Liver (tissue), 9 donors: ENCODE data around the gene NSL1. TPM values are rescaled to one million over a fixed set of nuclear protein-coding genes. Genes with fewer than 3 reads are reported as not detected.

Experiments used
- DNase-seq: peaks from one replicate; pipeline ENCODE4 v3.0.0-alpha.2; 2017; ENCODE audit warnings: low spot score
- H3K27ac ChIP-seq, 2 donors: one replicate each; pipeline ENCODE4 v1.7.0; 2013; ENCODE audit warnings: inconsistent platforms in 2 of 2, low read length in 2 of 2, control low read depth in 1 of 2, low read depth in 1 of 2, mild to moderate bottlenecking in 1 of 2
- H3K27me3 ChIP-seq, 4 donors: one replicate each; pipeline versions ENCODE4 v1.6.1 to v1.7.0; 2013; ENCODE audit warnings: low read length in 3 of 4, inconsistent platforms in 1 of 4, mild to moderate bottlenecking in 1 of 4, moderate library complexity in 1 of 4; ENCODE audit not compliant: control insufficient read depth in 4 of 4, insufficient read depth in 4 of 4
- H3K36me3 ChIP-seq, 4 donors: one replicate each; pipeline versions ENCODE4 v1.6.1 to v1.7.0; 2013; ENCODE audit warnings: low read length in 3 of 4, mild to moderate bottlenecking in 3 of 4, low read depth in 1 of 4, moderate library complexity in 1 of 4; ENCODE audit not compliant: control insufficient read depth in 4 of 4, insufficient read depth in 3 of 4
- H3K4me1 ChIP-seq, 4 donors: one replicate each; pipeline versions ENCODE4 v1.6.1 to v1.7.0; 2013; ENCODE audit warnings: low read length in 3 of 4, mild to moderate bottlenecking in 3 of 4, moderate library complexity in 1 of 4; ENCODE audit not compliant: control insufficient read depth in 4 of 4, insufficient read depth in 4 of 4
- H3K4me3 ChIP-seq, 3 donors: one replicate each; pipeline versions ENCODE4 v1.6.1 to v1.7.0; 2013; ENCODE audit warnings: low read length in 3 of 3, control low read depth in 1 of 3, low read depth in 1 of 3, mild to moderate bottlenecking in 1 of 3
- H3K9ac ChIP-seq, 2 donors: one replicate each; pipeline ENCODE4 v1.7.0; 2013; ENCODE audit warnings: low read length in 2 of 2, mild to moderate bottlenecking in 2 of 2, moderate library complexity in 2 of 2, control low read depth in 1 of 2, low read depth in 1 of 2
- H3K9me3 ChIP-seq, 4 donors: one replicate each; pipeline versions ENCODE4 v1.6.1 to v1.7.0; 2013; ENCODE audit warnings: low read length in 3 of 4; ENCODE audit not compliant: control insufficient read depth in 4 of 4
- EGR1 ChIP-seq, 2 donors: IDR thresholded peaks; 2 replicates each; pipeline ENCODE4 v1.6.1; 2016 to 2018; ENCODE audit warnings: antibody characterized with exemption in 2 of 2, low read depth in 2 of 2
- FOXA1 ChIP-seq: IDR thresholded peaks from 2 replicates; pipeline ENCODE4 v1.6.1; 2016; ENCODE audit warnings: antibody characterized with exemption
- FOXA2 ChIP-seq: IDR thresholded peaks from 2 replicates; pipeline ENCODE4 v1.6.1; 2016; ENCODE audit warnings: antibody characterized with exemption
- GABPA ChIP-seq, 2 donors: IDR thresholded peaks in 1 of 2; conservative IDR thresholded peaks in 1 of 2; 2 replicates each; pipeline ENCODE4 v1.6.1; 2016; ENCODE audit warnings: antibody characterized with exemption in 2 of 2, mild to moderate bottlenecking in 1 of 2, moderate library complexity in 1 of 2
- HNF4A ChIP-seq, 2 donors: conservative IDR thresholded peaks; 2 replicates each; pipeline ENCODE4 v1.6.1; 2016; ENCODE audit warnings: antibody characterized with exemption in 2 of 2, mild to moderate bottlenecking in 2 of 2
- HNF4G ChIP-seq: IDR thresholded peaks from 2 replicates; pipeline ENCODE4 v1.6.1; 2016; ENCODE audit warnings: antibody characterized with exemption
- JUND ChIP-seq, 2 donors: IDR thresholded peaks; 2 replicates each; pipeline ENCODE4 v1.6.1; 2016; ENCODE audit warnings: antibody characterized with exemption in 2 of 2
- NR2F2 ChIP-seq: IDR thresholded peaks from 2 replicates; pipeline ENCODE4 v1.6.1; 2016; ENCODE audit warnings: antibody characterized with exemption
- RAD21 ChIP-seq, 2 donors: IDR thresholded peaks; 2 replicates each; pipeline ENCODE4 v1.6.1; 2016; ENCODE audit warnings: antibody characterized with exemption in 2 of 2, mild to moderate bottlenecking in 2 of 2
- REST ChIP-seq: IDR thresholded peaks from 2 replicates; pipeline ENCODE4 v1.6.1; 2016; ENCODE audit warnings: antibody characterized with exemption, mild to moderate bottlenecking
- RXRA ChIP-seq, 2 donors: IDR thresholded peaks; 2 replicates each; pipeline ENCODE4 v1.6.1; 2017 to 2018; ENCODE audit warnings: antibody characterized with exemption in 2 of 2, mild to moderate bottlenecking in 1 of 2
- SP1 ChIP-seq: IDR thresholded peaks from 2 replicates; pipeline ENCODE4 v1.6.1; 2018; ENCODE audit warnings: antibody characterized with exemption, mild to moderate bottlenecking
- TAF1 ChIP-seq: conservative IDR thresholded peaks from 2 replicates; pipeline ENCODE4 v1.6.1; 2016; ENCODE audit warnings: antibody characterized with exemption, mild to moderate bottlenecking
- YY1 ChIP-seq: IDR thresholded peaks from 2 replicates; pipeline ENCODE4 v1.6.1; 2016; ENCODE audit warnings: antibody characterized with exemption, mild to moderate bottlenecking
- WGBS: extraction: QIAGEN DNeasy Blood & Tissue Kit; methylation state at CpG from one replicate; pipeline ENCODE4 v1.1.7; 2013; 5-methylcytosine and 5-hydroxymethylcytosine counted together
- polyA plus RNA-seq, 2 donors: library from polyadenylated mRNA; stranded (reverse) in 1 of 2; unstranded in 1 of 2; fragments of 200-250 nt in 1 of 2; fragments of >200 nt in 1 of 2; fragmentation: Nextera tagmentation in 1 of 2; extraction: Ambion mirVana in 1 of 2; gene quantifications; one replicate each; pipeline versions ENCODE4 v1.2.1 to v1.2.3, GENCODE V29; 2013 to 2015
- total RNA-seq, 2 donors: library from RNA; depleted of rRNA; stranded (reverse); fragments of >200 nt; gene quantifications; one replicate each; pipeline ENCODE4 v1.2.3, GENCODE V29; 2014
- TF ChIP-seq, protein P1 (sequence below): IDR thresholded peaks from 2 replicates; pipeline ENCODE4 v1.6.1; 2016; ENCODE audit warnings: antibody characterized with exemption
- TF ChIP-seq, protein P2 (sequence below): IDR thresholded peaks from 2 replicates; pipeline ENCODE4 v1.6.1; 2016; ENCODE audit warnings: antibody characterized with exemption
- TF ChIP-seq, protein P3 (sequence below): fragments of 150-350 bp; IDR thresholded peaks from 2 replicates; pipeline ENCODE4 v1.5.1; 2017; ENCODE audit warnings: improper control_type of control experiment, low read depth, low read length; ENCODE audit not compliant: missing input control
- TF ChIP-seq, protein P4 (sequence below): IDR thresholded peaks from 2 replicates; pipeline ENCODE4 v1.6.1; 2016; ENCODE audit warnings: antibody characterized with exemption
- donor health status: healthy.
- donor health status: healthy.
- donor health status: healthy.
- donor health status: healthy.
- donor health status: healthy.

The NSL1 gene
- total and polyA plus RNA-seq, 4 donors: 17.2 to 31.3 (median 18.7) TPM

DNA sequence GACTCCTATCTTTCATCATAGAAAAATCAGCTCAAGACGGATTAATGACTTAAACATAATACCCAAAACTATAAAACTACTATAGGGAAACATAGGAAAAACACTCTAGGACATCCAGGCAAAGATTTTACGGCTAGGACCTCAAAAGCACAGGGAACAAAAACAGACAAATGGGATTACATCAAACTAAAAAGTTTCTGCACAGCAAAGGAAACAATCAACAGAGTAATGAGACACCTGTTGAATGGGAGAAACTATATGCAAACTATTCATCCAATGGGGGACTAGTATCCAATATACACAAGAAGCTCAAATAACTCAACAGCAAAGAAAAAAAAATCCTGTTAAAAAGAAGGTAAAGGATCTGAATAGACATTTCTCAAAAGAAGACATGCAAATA is 18.6 kb downstream of the NSL1 start:
- no peak overlapping the region for H3K9ac ChIP-seq
- no peak overlapping the region for H3K4me3 ChIP-seq
- WGBS: 97% methylated on average over 2 of the region's 2 CpGs
- H3K4me1 ChIP-seq: no peaks in the 10 kb centered on the region
- H3K9me3 ChIP-seq: peaks cover 0 to 9% (median 6%) of the 10 kb centered on the region in 4 donors
- no peaks in the 10 kb centered on the region for H3K27me3 ChIP-seq
- peaks cover 0 to 6% (median 1%) of the 10 kb centered on the region in 4 donors for H3K36me3 ChIP-seq
- DNase-seq: no peak
- no peak overlapping the region for H3K27ac ChIP-seq
- no peak for TF ChIP-seq RXRA (IDR thresholded peaks at IDR 0.05)

DNA sequence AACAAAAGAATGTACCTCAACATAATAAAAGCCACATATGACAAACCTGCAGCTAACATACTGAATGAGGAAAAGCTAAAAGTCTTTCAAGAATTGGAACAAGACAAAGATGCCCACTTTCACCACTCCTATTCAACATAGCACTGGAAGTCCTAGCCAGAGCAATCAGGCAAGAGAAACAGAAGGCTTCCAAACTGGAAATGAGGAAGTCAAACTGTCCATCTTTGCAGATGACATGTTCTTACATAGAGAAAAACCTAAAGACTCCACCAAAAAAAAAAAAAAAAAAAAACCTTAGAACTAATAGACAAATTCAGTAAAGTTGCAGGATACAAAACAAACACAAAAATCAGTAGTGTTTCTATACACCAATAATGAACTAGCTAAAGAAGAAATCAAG is 20.2 kb downstream of the NSL1 start:
- H3K4me3 ChIP-seq: no peak overlapping the region
- no peak overlapping the region for H3K27ac ChIP-seq
- TF ChIP-seq YY1: no peak
- TF ChIP-seq, protein P1, sequence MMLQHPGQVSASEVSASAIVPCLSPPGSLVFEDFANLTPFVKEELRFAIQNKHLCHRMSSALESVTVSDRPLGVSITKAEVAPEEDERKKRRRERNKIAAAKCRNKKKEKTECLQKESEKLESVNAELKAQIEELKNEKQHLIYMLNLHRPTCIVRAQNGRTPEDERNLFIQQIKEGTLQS: no peak
- no peak for TF ChIP-seq NR2F2
- TF ChIP-seq TAF1: no peak
- TF ChIP-seq EGR1 (IDR thresholded peaks at IDR 0.05; ENCODE audit: low read depth in 2 of 2): no peak
- no peak for TF ChIP-seq JUND (IDR thresholded peaks at IDR 0.05)
- TF ChIP-seq RXRA (IDR thresholded peaks at IDR 0.05): no peak
- no peak for TF ChIP-seq REST
- TF ChIP-seq GABPA (IDR thresholded peaks at IDR 0.05 in 1 of 2, conservative IDR thresholded peaks at IDR 0.05 in 1 of 2): no peak
- TF ChIP-seq RAD21 (IDR thresholded peaks at IDR 0.05): no peak
- no peak for TF ChIP-seq SP1
- TF ChIP-seq, protein P2, sequence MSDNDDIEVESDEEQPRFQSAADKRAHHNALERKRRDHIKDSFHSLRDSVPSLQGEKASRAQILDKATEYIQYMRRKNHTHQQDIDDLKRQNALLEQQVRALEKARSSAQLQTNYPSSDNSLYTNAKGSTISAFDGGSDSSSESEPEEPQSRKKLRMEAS: no peak
- TF ChIP-seq FOXA1: no peak
- TF ChIP-seq, protein P3, sequence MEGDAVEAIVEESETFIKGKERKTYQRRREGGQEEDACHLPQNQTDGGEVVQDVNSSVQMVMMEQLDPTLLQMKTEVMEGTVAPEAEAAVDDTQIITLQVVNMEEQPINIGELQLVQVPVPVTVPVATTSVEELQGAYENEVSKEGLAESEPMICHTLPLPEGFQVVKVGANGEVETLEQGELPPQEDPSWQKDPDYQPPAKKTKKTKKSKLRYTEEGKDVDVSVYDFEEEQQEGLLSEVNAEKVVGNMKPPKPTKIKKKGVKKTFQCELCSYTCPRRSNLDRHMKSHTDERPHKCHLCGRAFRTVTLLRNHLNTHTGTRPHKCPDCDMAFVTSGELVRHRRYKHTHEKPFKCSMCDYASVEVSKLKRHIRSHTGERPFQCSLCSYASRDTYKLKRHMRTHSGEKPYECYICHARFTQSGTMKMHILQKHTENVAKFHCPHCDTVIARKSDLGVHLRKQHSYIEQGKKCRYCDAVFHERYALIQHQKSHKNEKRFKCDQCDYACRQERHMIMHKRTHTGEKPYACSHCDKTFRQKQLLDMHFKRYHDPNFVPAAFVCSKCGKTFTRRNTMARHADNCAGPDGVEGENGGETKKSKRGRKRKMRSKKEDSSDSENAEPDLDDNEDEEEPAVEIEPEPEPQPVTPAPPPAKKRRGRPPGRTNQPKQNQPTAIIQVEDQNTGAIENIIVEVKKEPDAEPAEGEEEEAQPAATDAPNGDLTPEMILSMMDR: no peak
- no peak for TF ChIP-seq HNF4A (conservative IDR thresholded peaks at IDR 0.05)
- TF ChIP-seq, protein P4, sequence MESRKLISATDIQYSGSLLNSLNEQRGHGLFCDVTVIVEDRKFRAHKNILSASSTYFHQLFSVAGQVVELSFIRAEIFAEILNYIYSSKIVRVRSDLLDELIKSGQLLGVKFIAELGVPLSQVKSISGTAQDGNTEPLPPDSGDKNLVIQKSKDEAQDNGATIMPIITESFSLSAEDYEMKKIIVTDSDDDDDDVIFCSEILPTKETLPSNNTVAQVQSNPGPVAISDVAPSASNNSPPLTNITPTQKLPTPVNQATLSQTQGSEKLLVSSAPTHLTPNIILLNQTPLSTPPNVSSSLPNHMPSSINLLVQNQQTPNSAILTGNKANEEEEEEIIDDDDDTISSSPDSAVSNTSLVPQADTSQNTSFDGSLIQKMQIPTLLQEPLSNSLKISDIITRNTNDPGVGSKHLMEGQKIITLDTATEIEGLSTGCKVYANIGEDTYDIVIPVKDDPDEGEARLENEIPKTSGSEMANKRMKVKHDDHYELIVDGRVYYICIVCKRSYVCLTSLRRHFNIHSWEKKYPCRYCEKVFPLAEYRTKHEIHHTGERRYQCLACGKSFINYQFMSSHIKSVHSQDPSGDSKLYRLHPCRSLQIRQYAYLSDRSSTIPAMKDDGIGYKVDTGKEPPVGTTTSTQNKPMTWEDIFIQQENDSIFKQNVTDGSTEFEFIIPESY: no peak
- TF ChIP-seq HNF4G: no peak
- TF ChIP-seq FOXA2: no peak
- H3K9me3 ChIP-seq: peaks cover 0 to 9% (median 6%) of the 10 kb centered on the region in 4 donors
- no peak for DNase-seq
- H3K9ac ChIP-seq: no peak overlapping the region
- no peaks in the 10 kb centered on the region for H3K4me1 ChIP-seq
- peaks cover 0 to 3% (median 2%) of the 10 kb centered on the region in 4 donors for H3K36me3 ChIP-seq
- no peaks in the 10 kb centered on the region for H3K27me3 ChIP-seq
